DND-41 (cell line): Measurements from ENCODE around the gene GRIP2.

Source experiments
- ATAC-seq: fragments of 200-7000 bp; cut with Tn5 transposase; 3 replicates; pipeline ENCODE4 v1.9.1; 2021; ENCODE audit warnings: low read depth; ENCODE audit not compliant: insufficient read depth
- DNase-seq: peaks from one replicate; pipeline ENCODE4 v3.0.0-alpha.2; 2020
- H2AFZ ChIP-seq: 2 replicates; pipeline ENCODE4 v1.6.0; 2012; ENCODE audit warnings: low read depth, low read length
- H3K27ac ChIP-seq: 2 replicates; pipeline ENCODE4 v1.5.1; 2012; ENCODE audit warnings: low read length, inconsistent platforms
- H3K27me3 ChIP-seq: fragments of 200-600 bp; sonication (generic); 2 replicates; pipeline ENCODE4 v1.6.0; 2012; ENCODE audit warnings: low read length, mild to moderate bottlenecking, inconsistent platforms; ENCODE audit not compliant: insufficient read depth, poor library complexity
- H3K36me3 ChIP-seq: 2 replicates; pipeline ENCODE4 v1.5.1; 2012; ENCODE audit warnings: low read length, inconsistent platforms; ENCODE audit not compliant: insufficient read depth
- H3K4me1 ChIP-seq: 2 replicates; pipeline ENCODE4 v1.5.1; 2012; ENCODE audit warnings: mild to moderate bottlenecking, low read length; ENCODE audit not compliant: insufficient read depth
- H3K4me2 ChIP-seq: 2 replicates; pipeline ENCODE4 v1.6.0; 2012; ENCODE audit warnings: mild to moderate bottlenecking, moderate library complexity, low read length, inconsistent platforms; ENCODE audit not compliant: insufficient read depth
- H3K4me3 ChIP-seq, 2 experiments: fragments of 200-600 bp in 1 of 2; shearing (Covaris generic) in 1 of 2; 2 replicates each; pipeline ENCODE4 v1.5.1; 2012 to 2016; ENCODE audit warnings: inconsistent platforms in 2 of 2, low read length in 2 of 2, mild to moderate bottlenecking in 2 of 2, low read depth in 1 of 2, moderate library complexity in 1 of 2
- H3K79me2 ChIP-seq: 2 replicates; pipeline ENCODE4 v1.6.0; 2012; ENCODE audit warnings: low read length, inconsistent platforms; ENCODE audit not compliant: insufficient read depth
- H3K9ac ChIP-seq: 2 replicates; pipeline ENCODE4 v1.6.0; 2012; ENCODE audit warnings: low read depth, mild to moderate bottlenecking, inconsistent platforms, low read length, moderate library complexity
- H3K9me3 ChIP-seq: 2 replicates; pipeline ENCODE4 v1.5.1; 2012; ENCODE audit warnings: low read length, moderate library complexity, mild to moderate bottlenecking, inconsistent platforms; ENCODE audit not compliant: insufficient read depth, severe bottlenecking
- H4K20me1 ChIP-seq: 2 replicates; pipeline ENCODE4 v1.6.0; 2012; ENCODE audit warnings: low read length; ENCODE audit not compliant: insufficient read depth
- CTCF ChIP-seq: IDR thresholded peaks from 2 replicates; pipeline ENCODE4 v1.5.1; 2012; ENCODE audit warnings: borderline replicate concordance, low read length, moderate library complexity, mild to moderate bottlenecking; ENCODE audit not compliant: poor library complexity, severe bottlenecking; ENCODE audit errors: extremely low read depth
- EZH2 ChIP-seq: IDR thresholded peaks from 3 replicates; pipeline ENCODE4 v1.6.1; 2012; ENCODE audit warnings: borderline replicate concordance, low read depth, mild to moderate bottlenecking, moderate library complexity, low read length, inconsistent platforms; ENCODE audit not compliant: severe bottlenecking

The GRIP2 gene

GRCh38 chr3:14573706-14574105 is 33.6 kb upstream of the GRIP2 start:
- no peak overlapping the region for H3K9ac ChIP-seq
- no peak overlapping the region for H3K4me2 ChIP-seq
- no peak overlapping the region for H3K27ac ChIP-seq
- H4K20me1 ChIP-seq: no peaks in the 10 kb centered on the region; the same call in 1 of the 2 replicates
- H3K79me2 ChIP-seq: no peaks in the 10 kb centered on the region
- no peaks in the 10 kb centered on the region for H3K36me3 ChIP-seq
- no peak overlapping the region for H3K4me3 ChIP-seq
- no peak for TF ChIP-seq EZH2
- TF ChIP-seq CTCF: no peak
- DNase-seq: no peak
- ATAC-seq: no peak
- no peak overlapping the region for H2AFZ ChIP-seq
- H3K9me3 ChIP-seq: no peaks in the 10 kb centered on the region
- H3K27me3 ChIP-seq: peaks cover 3% of the 10 kb centered on the region
- no peaks in the 10 kb centered on the region for H3K4me1 ChIP-seq

GRCh38 chr3:14570864-14571263 is 30.7 kb upstream of the GRIP2 start:
- no peak for ATAC-seq

GRCh38 chr3:14570089-14570488 is 29.9 kb upstream of the GRIP2 start:
- Histone ChIP-seq H3K9me3 (no peaks in the 10 kb centered on the region), H3K4me1 (no peaks in the 10 kb centered on the region), H3K27me3 (peaks cover 3% of the 10 kb centered on the region), H3K9ac (no peak overlapping the region), H3K27ac (no peak overlapping the region), H3K4me2 (no peak overlapping the region), H3K36me3 (no peaks in the 10 kb centered on the region), H3K79me2 (no peaks in the 10 kb centered on the region), H2AFZ (no peak overlapping the region), H4K20me1 (peaks cover 4% of the 10 kb centered on the region; the same call in 1 of the 2 replicates), H3K4me3 (no peak overlapping the region)
- peak; percentile 46 for DNase-seq
- peak; percentile 74 for ATAC-seq
- TF ChIP-seq CTCF (no peak), EZH2 (no peak)

More at GRCh38 chr3:14570864-14571263, 30.7 kb upstream of the GRIP2 start:
- H3K79me2 ChIP-seq: no peaks in the 10 kb centered on the region
- no peaks in the 10 kb centered on the region for H3K36me3 ChIP-seq
- DNase-seq: no peak
- no peak overlapping the region for H3K4me2 ChIP-seq
- no peak for TF ChIP-seq EZH2
- no peak overlapping the region for H3K4me3 ChIP-seq
- H2AFZ ChIP-seq: no peak overlapping the region
- H3K9ac ChIP-seq: no peak overlapping the region
- H3K4me1 ChIP-seq: no peaks in the 10 kb centered on the region
- H4K20me1 ChIP-seq: no peaks in the 10 kb centered on the region; the same call in 1 of the 2 replicates
- H3K27ac ChIP-seq: no peak overlapping the region
- H3K9me3 ChIP-seq: no peaks in the 10 kb centered on the region
- peaks cover 3% of the 10 kb centered on the region for H3K27me3 ChIP-seq

GRCh38 chr3:14569474-14570000 is 29.4 kb upstream of the GRIP2 start:
- ATAC-seq (no peak), DNase-seq (no peak)
- peaks cover 3% of the 10 kb centered on the region for H3K27me3 ChIP-seq
- H3K27ac ChIP-seq: no peak overlapping the region
- H3K4me3 ChIP-seq: no peak overlapping the region
- no peak overlapping the region for H2AFZ ChIP-seq
- TF ChIP-seq EZH2 (no peak), CTCF (no peak)
- H3K36me3 ChIP-seq: no peaks in the 10 kb centered on the region
- no peak overlapping the region for H3K4me2 ChIP-seq
- H3K4me1 ChIP-seq: no peaks in the 10 kb centered on the region
- H4K20me1 ChIP-seq: peaks cover 4% of the 10 kb centered on the region; the same call in 1 of the 2 replicates
- H3K79me2 ChIP-seq: no peaks in the 10 kb centered on the region
- H3K9me3 ChIP-seq: no peaks in the 10 kb centered on the region
- no peak overlapping the region for H3K9ac ChIP-seq
